Cardiac muscle cell (in vitro differentiated cells and primary cell): ENCODE measurements around the gene FAM181A. TPM values are rescaled to one million over a fixed set of nuclear protein-coding genes. Genes with fewer than 3 reads are reported as not detected.

ENCODE experiments used
- DNase-seq, 2 donors: peaks; one replicate each; pipeline versions ENCODE4 v3.0.0 to v3.0.0-alpha.2; 2010 to 2017; ENCODE audit warnings: low read depth in 1 of 2, low spot score in 1 of 2
- H3K27ac ChIP-seq: fragments of 200-600 bp; sonication (generic); 2 replicates; pipeline ENCODE4 v1.5.1; 2016
- H3K27me3 ChIP-seq: fragments of 200-600 bp; sonication (generic); 2 replicates; pipeline ENCODE4 v1.6.0; 2016; ENCODE audit warnings: control low read depth
- H3K36me3 ChIP-seq: fragments of 200-600 bp; sonication (generic); 2 replicates; pipeline ENCODE4 v1.5.1; 2016; ENCODE audit warnings: control low read depth
- H3K4me1 ChIP-seq: fragments of 200-600 bp; sonication (generic); 2 replicates; pipeline ENCODE4 v1.8.1; 2017; ENCODE audit warnings: low read depth, mild to moderate bottlenecking, mixed run types
- H3K4me3 ChIP-seq: fragments of 200-600 bp; sonication (generic); 2 replicates; pipeline ENCODE4 v1.5.1; 2016; ENCODE audit warnings: mild to moderate bottlenecking
- H3K9me3 ChIP-seq: fragments of 200-600 bp; sonication (generic); 2 replicates; pipeline ENCODE4 v1.5.1; 2017; ENCODE audit warnings: low read depth, mild to moderate bottlenecking, control low read depth
- CTCF ChIP-seq: IDR thresholded peaks from 2 replicates; pipeline ENCODE4 v1.5.1; 2012; ENCODE audit warnings: low read depth, mild to moderate bottlenecking, low read length
- polyA plus RNA-seq: library from polyadenylated mRNA; unstranded; fragments of >200 nt; fragmentation: Nextera tagmentation; extraction: Ambion mirVana; gene quantifications from 2 replicates; pipeline ENCODE4 v1.2.1, GENCODE V29; 2016
- total RNA-seq: library from RNA; depleted of rRNA; stranded (reverse); fragments of >200 nt; gene quantifications from 2 replicates; pipeline ENCODE4 v1.2.3, GENCODE V29; 2016

FAM181A gene
- total and polyA plus RNA-seq, 2 experiments from 2014 or later, result not detected

- DNase-seq, result peak in 1 of 2 donors; percentile 85
- H3K27ac ChIP-seq, result peak overlapping the region; percentile 95
Measured at GRCh38 chr14:93956514-93957332, 29.6 kb downstream of the FAM181A start.

GRCh38 chr14:93957333-93957710 is 30.2 kb downstream of the FAM181A start:
- Histone ChIP-seq H3K27me3 (no peaks in the 10 kb centered on the region), H3K4me1 (peaks cover 61% of the 10 kb centered on the region), H3K4me3 (no peak overlapping the region), H3K36me3 (peaks cover under 1% of the 10 kb centered on the region), H3K27ac (peak overlapping the region; percentile 95), H3K9me3 (no peaks in the 10 kb centered on the region)
- no peak for TF ChIP-seq CTCF
- no peak for DNase-seq

More at GRCh38 chr14:93956514-93957332, 29.6 kb downstream of the FAM181A start:
- H3K36me3 ChIP-seq, result peaks cover 6% of the 10 kb centered on the region
- no peaks in the 10 kb centered on the region for H3K27me3 ChIP-seq
- peaks cover 61% of the 10 kb centered on the region for H3K4me1 ChIP-seq
- peak overlapping the region; percentile 30 for H3K4me3 ChIP-seq
- no peaks in the 10 kb centered on the region for H3K9me3 ChIP-seq
- no peak for TF ChIP-seq CTCF

- no peaks in the 10 kb centered on the region for H3K27me3 ChIP-seq
- peaks cover 61% of the 10 kb centered on the region for H3K4me1 ChIP-seq
- no peaks in the 10 kb centered on the region for H3K9me3 ChIP-seq
- no peak for DNase-seq
- no peak overlapping the region for H3K4me3 ChIP-seq
- TF ChIP-seq CTCF, result no peak
- no peaks in the 10 kb centered on the region for H3K36me3 ChIP-seq
- peak overlapping the region; percentile 95 for H3K27ac ChIP-seq
Measured at GRCh38 chr14:93957751-93958566, 30.8 kb downstream of the FAM181A start.

- H3K27me3 ChIP-seq, result no peaks in the 10 kb centered on the region
- DNase-seq, result no peak
- peak overlapping the region; percentile 95 for H3K27ac ChIP-seq
- no peak overlapping the region for H3K4me3 ChIP-seq
- no peaks in the 10 kb centered on the region for H3K36me3 ChIP-seq
- TF ChIP-seq CTCF, result no peak
- H3K9me3 ChIP-seq, result no peaks in the 10 kb centered on the region
- H3K4me1 ChIP-seq, result peaks cover 59% of the 10 kb centered on the region
Measured at GRCh38 chr14:93958567-93959238, 31.6 kb downstream of the FAM181A start.

- Histone ChIP-seq H3K27me3 (no peaks in the 10 kb centered on the region), H3K4me1 (peaks cover 51% of the 10 kb centered on the region), H3K27ac (peak overlapping the region; percentile 95), H3K9me3 (no peaks in the 10 kb centered on the region), H3K4me3 (no peak overlapping the region), H3K36me3 (no peaks in the 10 kb centered on the region)
- TF ChIP-seq CTCF, result no peak
- DNase-seq, result peak; percentile 47 to 85
Measured at GRCh38 chr14:93959239-93960107, 32.3 kb downstream of the FAM181A start.
